GM18505 (cell line): ENCODE measurements around the gene SCFD1.

Source experiments
- ATAC-seq: cut with Tn5 transposase; IDR thresholded peaks from one replicate; pipeline ENCODE4 v1.9.1; 2021; ENCODE audit not compliant: unreplicated experiment
- POLR2A ChIP-seq: IDR thresholded peaks from 4 replicates; pipeline ENCODE4 v1.6.1; 2011; ENCODE audit warnings: borderline replicate concordance; ENCODE audit not compliant: insufficient read depth, insufficient read length; ENCODE audit errors: extremely low read depth

The SCFD1 gene

GRCh38 chr14:30725763-30726162 is 103.6 kb downstream of the SCFD1 start:
- ATAC-seq, result no peak

GRCh38 chr14:30728471-30728870 is 106.4 kb downstream of the SCFD1 start:
- ATAC-seq, result no peak
- TF ChIP-seq POLR2A, result no peak

More at GRCh38 chr14:30725763-30726162, 103.6 kb downstream of the SCFD1 start:
- no peak for TF ChIP-seq POLR2A

DNA sequence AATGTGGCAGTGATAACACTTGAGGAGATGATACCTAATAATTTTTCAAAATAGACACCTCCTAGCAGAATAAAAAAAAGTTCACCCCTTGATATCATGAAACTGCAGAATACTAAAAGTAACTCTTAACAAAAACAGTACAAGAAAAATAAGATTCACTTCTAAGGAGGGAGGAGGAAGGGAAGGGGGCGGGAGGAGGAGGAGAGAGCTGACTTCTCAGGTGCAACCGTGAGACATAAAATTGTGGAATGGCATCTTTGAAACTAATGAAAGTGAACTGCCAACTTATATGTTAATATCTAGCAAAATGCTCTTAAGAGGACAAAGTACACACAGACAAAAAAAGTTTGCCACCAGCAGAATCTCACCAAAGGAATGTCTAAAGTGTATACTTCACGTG is 115.8 kb downstream of the SCFD1 start:
- no peak for ATAC-seq
- no peak for TF ChIP-seq POLR2A

DNA sequence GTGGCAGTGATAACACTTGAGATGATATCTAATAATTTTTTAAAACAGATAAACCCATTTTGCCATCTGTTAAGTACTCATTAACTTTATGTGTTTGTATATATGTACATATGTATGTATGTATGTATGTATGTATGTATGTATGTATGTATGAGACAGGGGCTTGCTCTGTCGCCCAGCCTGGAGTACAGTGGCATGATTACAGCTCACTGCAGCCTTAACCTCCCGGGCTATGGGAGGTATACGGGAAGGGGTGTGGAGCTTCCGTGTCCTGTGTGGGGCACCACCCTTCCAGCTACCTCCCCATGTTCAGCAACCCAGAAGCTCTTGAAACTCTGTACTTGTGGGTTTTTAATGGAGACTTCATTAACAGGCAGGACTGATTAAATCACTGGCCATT is 116.9 kb downstream of the SCFD1 start:
- ATAC-seq, result no peak

GRCh38 chr14:30748343-30748742 is 126.2 kb downstream of the SCFD1 start:
- ATAC-seq, result no peak
- TF ChIP-seq POLR2A, result no peak

More for the DNA sequence above, 116.9 kb downstream of the SCFD1 start:
- no peak for TF ChIP-seq POLR2A

DNA sequence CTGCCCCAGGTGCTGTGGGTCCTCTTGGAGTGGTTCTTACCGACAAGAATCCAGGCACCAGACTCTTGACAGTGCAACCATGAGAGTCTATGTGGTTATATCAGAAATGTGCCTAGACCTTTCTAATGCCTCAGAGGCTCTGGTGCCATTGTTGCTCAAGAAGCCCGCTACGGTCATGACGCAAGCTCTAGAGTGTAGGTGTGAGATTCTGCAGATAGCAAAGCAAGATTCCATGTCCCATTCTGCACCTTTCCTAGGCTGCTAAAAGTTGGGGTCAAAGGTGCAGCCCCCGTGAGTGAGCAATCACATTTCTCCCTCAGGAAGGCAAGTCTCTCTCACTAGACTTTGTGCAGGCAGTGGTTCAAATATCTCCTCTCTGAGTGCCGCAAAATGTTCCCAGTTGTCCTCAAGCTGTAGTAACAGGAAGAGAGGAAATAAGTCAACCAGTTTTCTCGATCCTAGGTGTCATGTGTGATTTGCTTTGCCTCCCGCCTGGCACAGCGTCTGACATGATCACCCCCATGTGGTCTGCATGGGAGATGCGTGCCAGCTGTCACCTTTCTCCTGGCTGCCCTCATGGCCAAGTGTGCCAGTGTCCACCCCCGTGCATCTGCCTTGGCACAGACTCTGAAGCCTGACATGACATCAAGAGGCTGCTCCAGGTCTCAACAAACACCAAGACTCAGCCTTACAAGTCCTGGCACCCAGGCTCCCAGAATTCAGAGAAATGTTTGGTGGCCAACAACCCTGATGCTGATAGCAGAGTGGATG is 129.7 kb downstream of the SCFD1 start:
- TF ChIP-seq POLR2A, result no peak
- no peak for ATAC-seq

DNA sequence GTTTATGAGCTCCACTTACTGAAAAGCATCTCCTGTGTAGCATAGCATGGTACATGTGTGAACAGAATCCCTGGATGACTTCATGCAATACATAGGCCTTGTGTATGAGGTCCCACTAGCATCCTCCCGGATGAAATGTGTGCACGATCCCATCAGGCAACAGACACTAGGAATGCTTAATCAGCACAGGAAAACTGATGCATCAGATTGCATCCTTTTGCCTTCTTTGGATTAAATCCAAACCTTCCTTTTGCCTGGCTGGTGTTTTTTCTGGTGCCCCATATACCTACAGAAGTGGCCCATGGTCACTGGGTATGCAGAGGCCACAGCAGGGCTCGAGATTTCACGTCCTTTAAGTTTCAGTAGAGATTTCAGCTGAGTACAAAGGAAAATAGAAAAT is 131.3 kb downstream of the SCFD1 start:
- no peak for TF ChIP-seq POLR2A
- no peak for ATAC-seq

DNA sequence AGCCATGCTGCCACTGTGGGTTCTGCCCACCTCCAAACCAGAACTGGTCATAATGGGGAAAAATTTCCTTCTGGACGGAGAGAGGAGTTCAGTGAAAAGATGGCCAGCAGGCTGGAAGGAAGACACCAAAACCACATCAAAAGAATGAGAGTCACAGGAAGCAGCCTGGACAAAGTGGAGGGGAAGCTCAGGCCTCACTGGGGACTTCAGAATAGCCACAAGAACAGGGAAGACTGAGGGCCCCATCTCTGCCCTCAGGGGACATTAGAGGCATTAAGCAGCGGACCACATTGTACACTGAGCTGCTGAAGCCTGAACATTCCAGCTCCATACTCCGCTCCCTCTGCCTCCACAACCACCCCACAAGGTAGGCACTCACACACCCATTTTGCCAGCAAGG is 132.7 kb downstream of the SCFD1 start:
- no peak for TF ChIP-seq POLR2A
- ATAC-seq, result no peak

DNA sequence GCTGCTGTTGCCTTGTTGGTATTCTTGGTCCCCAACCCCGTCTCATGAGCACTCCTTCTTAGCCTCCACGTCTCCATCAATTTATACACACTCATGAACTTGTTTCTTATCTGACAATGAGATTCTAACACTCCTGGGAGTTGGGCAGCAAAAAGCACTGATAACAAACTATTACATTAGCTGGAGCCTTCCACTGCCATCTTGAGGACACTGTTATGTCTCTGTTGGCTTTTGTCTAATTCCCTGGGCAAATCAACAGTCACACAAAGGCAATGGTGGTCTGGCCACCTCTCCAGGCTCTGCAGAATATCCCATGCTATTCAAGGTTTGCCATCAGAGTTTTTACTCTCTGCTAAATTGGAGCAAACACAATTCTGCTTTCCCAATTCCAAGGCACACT is 134.5 kb downstream of the SCFD1 start:
- TF ChIP-seq POLR2A, result no peak
- no peak for ATAC-seq

DNA sequence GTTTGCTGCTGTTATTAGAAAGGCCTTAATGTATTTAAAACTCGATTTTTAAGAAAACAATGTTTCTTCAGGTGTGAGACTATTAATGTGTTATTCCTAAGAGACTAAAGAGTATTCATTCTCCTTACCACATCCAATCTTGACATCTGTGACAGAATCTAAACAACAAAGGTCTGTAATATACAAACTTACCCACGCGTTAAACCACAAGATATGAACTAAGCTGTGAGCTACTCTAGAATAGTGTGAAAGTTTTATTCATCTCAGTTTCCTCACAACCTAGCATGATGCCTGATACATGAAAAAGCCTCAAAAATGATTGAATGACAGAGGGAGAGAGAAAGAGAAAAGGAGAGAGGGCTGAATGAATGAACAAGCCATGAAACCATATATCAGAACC is 135.0 kb downstream of the SCFD1 start:
- no peak for ATAC-seq
- TF ChIP-seq POLR2A, result no peak

GRCh38 chr14:30759172-30760125 is 137.3 kb downstream of the SCFD1 start:
- no peak for TF ChIP-seq POLR2A
- no peak for ATAC-seq

DNA sequence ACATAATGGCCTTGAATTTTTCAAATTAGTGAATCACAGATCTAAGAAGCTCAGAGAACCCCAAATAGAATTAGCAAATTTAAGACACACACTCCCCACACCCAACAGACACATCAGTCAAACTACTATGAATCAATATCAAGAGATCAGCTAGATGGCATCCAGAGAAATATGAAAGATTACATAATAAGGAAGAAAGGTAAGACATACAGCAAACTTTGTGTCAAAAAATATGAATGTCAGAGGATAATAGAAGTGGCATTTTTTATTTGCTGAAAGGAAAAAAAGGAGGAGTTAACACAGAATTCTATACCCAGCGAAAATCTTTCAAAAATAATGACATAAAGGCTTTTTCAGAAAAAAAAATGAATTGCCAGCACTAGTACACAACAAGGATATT is 141.8 kb downstream of the SCFD1 start:
- ATAC-seq, result no peak
- no peak for TF ChIP-seq POLR2A

DNA sequence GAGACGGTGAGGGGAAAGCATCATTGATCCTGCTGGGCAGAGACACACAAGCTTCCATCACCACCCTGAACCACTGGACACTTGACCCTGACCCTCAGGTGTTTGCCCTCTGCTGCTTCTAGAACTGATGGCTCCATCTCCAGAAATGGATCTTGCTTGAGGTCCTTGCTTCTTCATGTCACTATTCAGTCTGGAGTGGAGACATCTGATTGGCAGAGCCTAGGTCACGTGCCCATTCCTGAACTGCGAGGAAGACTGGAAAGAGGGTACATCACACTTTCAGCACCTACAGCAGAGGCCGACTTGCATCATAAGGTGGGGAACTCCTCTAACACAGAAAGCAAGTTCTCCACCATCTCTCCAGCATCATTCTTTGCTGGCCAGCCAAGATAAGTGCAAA is 145.5 kb downstream of the SCFD1 start:
- TF ChIP-seq POLR2A, result no peak
- ATAC-seq, result no peak

GRCh38 chr14:30768791-30769190 is 146.7 kb downstream of the SCFD1 start:
- no peak for TF ChIP-seq POLR2A
- no peak for ATAC-seq
